OCI-LY3 (cell line): Measurements from ENCODE around the gene A4GALT.
"Not testable (repeated sequence)": the region's sequence is repeated elsewhere in the genome, so short reads cannot be mapped to it uniquely, and the experiment has no call there.

Experiments used
- CTCF ChIP-seq: fragments of 200-600, 300-600 bp; sonication (generic); IDR thresholded peaks from 2 replicates; pipeline ENCODE4 v1.5.1; 2014; ENCODE audit warnings: antibody characterized with exemption, low read length, low read depth
- EZH2phosphoT487 ChIP-seq: fragments of 200-600 bp; shearing (Covaris generic); IDR thresholded peaks from 2 replicates; pipeline ENCODE4 v1.6.1; 2018; ENCODE audit warnings: antibody characterized with exemption, mixed run types, low read depth

- TF ChIP-seq CTCF, EZH2phosphoT487: not testable (repeated sequence)
These were observed 34.9 kb upstream of the A4GALT start for GRCh38 chr22:42755553-42755952.
